PC-3 (cell line): ENCODE measurements around the gene DDX39A.

ENCODE experiments used
- EZH2 ChIP-seq: fragments of 300-600 bp; sonication (generic); IDR thresholded peaks from one replicate; pipeline ENCODE4 v1.6.1; 2017; ENCODE audit warnings: antibody characterized with exemption, mild to moderate bottlenecking, low read length; ENCODE audit not compliant: unreplicated experiment
- TF ChIP-seq, protein P1 (sequence below): fragments of 300-600 bp; sonication (generic); conservative IDR thresholded peaks from 2 replicates; pipeline ENCODE4 v1.5.1; 2017; ENCODE audit warnings: antibody characterized with exemption, low read depth, mild to moderate bottlenecking, low read length

DNA sequence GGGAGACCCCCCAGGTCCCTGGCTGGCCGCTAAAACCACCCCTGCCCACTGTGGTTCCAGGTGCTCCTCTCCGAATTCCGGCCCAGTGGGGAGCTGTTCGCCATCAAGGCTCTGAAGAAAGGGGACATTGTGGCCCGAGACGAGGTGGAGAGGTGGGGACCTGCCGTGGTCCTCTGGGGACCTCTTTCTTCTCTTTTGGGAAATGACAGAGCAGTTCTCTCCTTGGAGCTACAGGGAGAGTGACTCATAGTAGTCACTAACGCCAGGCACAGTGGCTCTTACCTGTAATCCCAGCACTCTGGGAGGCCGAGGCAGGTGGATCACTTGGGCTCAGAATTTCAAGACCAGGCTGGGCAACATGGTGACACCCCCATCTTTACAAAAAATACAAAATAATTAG lies 48.7 kb upstream of the DDX39A start:
- TF ChIP-seq, protein P1, sequence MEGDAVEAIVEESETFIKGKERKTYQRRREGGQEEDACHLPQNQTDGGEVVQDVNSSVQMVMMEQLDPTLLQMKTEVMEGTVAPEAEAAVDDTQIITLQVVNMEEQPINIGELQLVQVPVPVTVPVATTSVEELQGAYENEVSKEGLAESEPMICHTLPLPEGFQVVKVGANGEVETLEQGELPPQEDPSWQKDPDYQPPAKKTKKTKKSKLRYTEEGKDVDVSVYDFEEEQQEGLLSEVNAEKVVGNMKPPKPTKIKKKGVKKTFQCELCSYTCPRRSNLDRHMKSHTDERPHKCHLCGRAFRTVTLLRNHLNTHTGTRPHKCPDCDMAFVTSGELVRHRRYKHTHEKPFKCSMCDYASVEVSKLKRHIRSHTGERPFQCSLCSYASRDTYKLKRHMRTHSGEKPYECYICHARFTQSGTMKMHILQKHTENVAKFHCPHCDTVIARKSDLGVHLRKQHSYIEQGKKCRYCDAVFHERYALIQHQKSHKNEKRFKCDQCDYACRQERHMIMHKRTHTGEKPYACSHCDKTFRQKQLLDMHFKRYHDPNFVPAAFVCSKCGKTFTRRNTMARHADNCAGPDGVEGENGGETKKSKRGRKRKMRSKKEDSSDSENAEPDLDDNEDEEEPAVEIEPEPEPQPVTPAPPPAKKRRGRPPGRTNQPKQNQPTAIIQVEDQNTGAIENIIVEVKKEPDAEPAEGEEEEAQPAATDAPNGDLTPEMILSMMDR, result peak; percentile 47
- TF ChIP-seq EZH2, result no peak
